H7 (cell line): Measurements from ENCODE around the gene KCNMA1. TPM values are rescaled to one million over a fixed set of nuclear protein-coding genes. Genes with fewer than 3 reads are reported as not detected.

Experiments used
- DNase-seq: peaks from one replicate; pipeline ENCODE4 v3.0.0; 2012
- H3K27me3 ChIP-seq: 2 replicates; pipeline ENCODE4 v1.6.0; 2011; ENCODE audit warnings: mild to moderate bottlenecking, low read length; ENCODE audit not compliant: control insufficient read depth, insufficient read depth
- H3K36me3 ChIP-seq: replicated peaks from 2 replicates; pipeline ENCODE4 v1.5.1; 2011; ENCODE audit warnings: low read length; ENCODE audit not compliant: control insufficient read depth, insufficient read depth
- H3K4me3 ChIP-seq: 2 replicates; pipeline ENCODE4 v1.5.1; 2011; ENCODE audit warnings: low read depth, mild to moderate bottlenecking, control low read depth, low read length, moderate library complexity; ENCODE audit not compliant: insufficient read depth
- total RNA-seq: library from RNA; depleted of rRNA; stranded (reverse); fragments of >200 nt; shearing (Covaris generic); gene quantifications from 2 replicates; pipeline ENCODE4 v1.2.3, GENCODE V29; 2014

The KCNMA1 gene
- total RNA-seq, 1 experiment from 2014 or later: 0.94 TPM

- Histone ChIP-seq H3K4me3 (no peak overlapping the region), H3K27me3 (no peaks in the 10 kb centered on the region), H3K36me3 (no peaks in the 10 kb centered on the region)
- DNase-seq: peak; percentile 38
These were observed 386.2 kb downstream of the KCNMA1 start for GRCh38 chr10:77251297-77252013.

- Histone ChIP-seq H3K4me3 (no peak overlapping the region), H3K36me3 (no peaks in the 10 kb centered on the region), H3K27me3 (no peaks in the 10 kb centered on the region)
- DNase-seq: no peak
These were observed 387.6 kb downstream of the KCNMA1 start for GRCh38 chr10:77249901-77250459.

- peak; percentile 4 for DNase-seq
- no peaks in the 10 kb centered on the region for H3K27me3 ChIP-seq
- no peak overlapping the region for H3K4me3 ChIP-seq
- H3K36me3 ChIP-seq: no peaks in the 10 kb centered on the region
These were observed 389.4 kb downstream of the KCNMA1 start for GRCh38 chr10:77248104-77248790.

GRCh38 chr10:77247031-77247990 is 390.3 kb downstream of the KCNMA1 start:
- Histone ChIP-seq H3K27me3 (no peaks in the 10 kb centered on the region), H3K4me3 (no peak overlapping the region), H3K36me3 (no peaks in the 10 kb centered on the region)
- DNase-seq: no peak

GRCh38 chr10:77245953-77246352 is 391.7 kb downstream of the KCNMA1 start:
- no peaks in the 10 kb centered on the region for H3K36me3 ChIP-seq
- no peak for DNase-seq
- H3K4me3 ChIP-seq: no peak overlapping the region
- no peaks in the 10 kb centered on the region for H3K27me3 ChIP-seq

- Histone ChIP-seq H3K27me3 (no peaks in the 10 kb centered on the region), H3K36me3 (no peaks in the 10 kb centered on the region), H3K4me3 (no peak overlapping the region)
- no peak for DNase-seq
These were observed 392.9 kb downstream of the KCNMA1 start for GRCh38 chr10:77244746-77245145.

- H3K27me3 ChIP-seq: no peaks in the 10 kb centered on the region
- no peaks in the 10 kb centered on the region for H3K36me3 ChIP-seq
- no peak for DNase-seq
These were observed 393.3 kb downstream of the KCNMA1 start for GRCh38 chr10:77244286-77244685.

GRCh38 chr10:77241350-77241725 is 396.3 kb downstream of the KCNMA1 start:
- DNase-seq: no peak
- Histone ChIP-seq H3K27me3 (no peaks in the 10 kb centered on the region), H3K36me3 (no peaks in the 10 kb centered on the region), H3K4me3 (no peak overlapping the region)

More at GRCh38 chr10:77244286-77244685, 393.3 kb downstream of the KCNMA1 start:
- no peak overlapping the region for H3K4me3 ChIP-seq

GRCh38 chr10:77240706-77241349 is 396.8 kb downstream of the KCNMA1 start:
- DNase-seq: no peak
- Histone ChIP-seq H3K27me3 (no peaks in the 10 kb centered on the region), H3K36me3 (no peaks in the 10 kb centered on the region), H3K4me3 (no peak overlapping the region)

GRCh38 chr10:77240041-77240652 is 397.5 kb downstream of the KCNMA1 start:
- H3K4me3 ChIP-seq: no peak overlapping the region
- no peaks in the 10 kb centered on the region for H3K36me3 ChIP-seq
- H3K27me3 ChIP-seq: no peaks in the 10 kb centered on the region
- DNase-seq: no peak

GRCh38 chr10:77237120-77237519 is 400.5 kb downstream of the KCNMA1 start:
- DNase-seq: no peak
- Histone ChIP-seq H3K4me3 (no peak overlapping the region), H3K36me3 (no peaks in the 10 kb centered on the region), H3K27me3 (no peaks in the 10 kb centered on the region)

GRCh38 chr10:77236700-77237099 is 400.9 kb downstream of the KCNMA1 start:
- DNase-seq: no peak
- no peaks in the 10 kb centered on the region for H3K27me3 ChIP-seq
- H3K4me3 ChIP-seq: no peak overlapping the region
- no peaks in the 10 kb centered on the region for H3K36me3 ChIP-seq

GRCh38 chr10:77236029-77236428 is 401.6 kb downstream of the KCNMA1 start:
- Histone ChIP-seq H3K27me3 (no peaks in the 10 kb centered on the region), H3K36me3 (no peaks in the 10 kb centered on the region), H3K4me3 (no peak overlapping the region)
- DNase-seq: no peak

GRCh38 chr10:77234599-77234998 is 403.0 kb downstream of the KCNMA1 start:
- no peaks in the 10 kb centered on the region for H3K36me3 ChIP-seq
- no peaks in the 10 kb centered on the region for H3K27me3 ChIP-seq
- DNase-seq: no peak
- no peak overlapping the region for H3K4me3 ChIP-seq
